SK-N-SH (cell line): ENCODE results near the gene NEMP2.

ENCODE experiments used
- CTCF ChIP-seq: fragments of 200-600 bp; sonication (generic); IDR thresholded peaks from 2 replicates; pipeline ENCODE4 v1.6.1; 2017; ENCODE audit warnings: antibody characterized with exemption, mild to moderate bottlenecking, moderate library complexity
- IRF3 ChIP-seq: fragments of 150-350 bp; IDR thresholded peaks from 2 replicates; pipeline ENCODE4 v1.6.1; 2016; ENCODE audit warnings: mild to moderate bottlenecking, low read depth, low read length
- TAF1 ChIP-seq: IDR thresholded peaks from 2 replicates; pipeline ENCODE4 v1.6.1; 2012; ENCODE audit warnings: low read depth, mild to moderate bottlenecking, low read length, moderate library complexity, borderline replicate concordance
- TF ChIP-seq, protein P1 (sequence below): IDR thresholded peaks from 2 replicates; pipeline ENCODE4 v1.4.0; 2012; ENCODE audit warnings: low read depth
- TF ChIP-seq, protein P2 (sequence below): IDR thresholded peaks from 2 replicates; pipeline ENCODE4 v1.6.1; 2012; ENCODE audit warnings: mild to moderate bottlenecking, low read depth, low read length, moderate library complexity

DNA sequence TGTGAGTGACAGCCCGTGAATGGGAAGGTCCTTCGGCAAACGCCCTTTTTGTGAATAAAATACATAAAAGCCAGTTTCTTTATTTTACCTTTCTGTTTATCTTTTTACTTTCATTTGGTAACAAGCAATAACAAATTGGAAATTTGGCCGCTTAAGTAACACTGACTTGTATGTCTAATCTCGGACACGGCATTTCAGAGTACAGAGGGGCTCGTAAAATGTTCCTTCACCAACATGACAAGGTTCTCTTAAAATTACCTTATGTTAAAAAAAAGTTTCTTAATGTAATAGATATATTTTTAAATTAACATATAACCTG is 558 bp upstream of the NEMP2 start:
- TF ChIP-seq TAF1 (no peak), CTCF (no peak), IRF3 (no peak)
- TF ChIP-seq, protein P1, sequence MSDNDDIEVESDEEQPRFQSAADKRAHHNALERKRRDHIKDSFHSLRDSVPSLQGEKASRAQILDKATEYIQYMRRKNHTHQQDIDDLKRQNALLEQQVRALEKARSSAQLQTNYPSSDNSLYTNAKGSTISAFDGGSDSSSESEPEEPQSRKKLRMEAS, result no peak
- TF ChIP-seq, protein P2, sequence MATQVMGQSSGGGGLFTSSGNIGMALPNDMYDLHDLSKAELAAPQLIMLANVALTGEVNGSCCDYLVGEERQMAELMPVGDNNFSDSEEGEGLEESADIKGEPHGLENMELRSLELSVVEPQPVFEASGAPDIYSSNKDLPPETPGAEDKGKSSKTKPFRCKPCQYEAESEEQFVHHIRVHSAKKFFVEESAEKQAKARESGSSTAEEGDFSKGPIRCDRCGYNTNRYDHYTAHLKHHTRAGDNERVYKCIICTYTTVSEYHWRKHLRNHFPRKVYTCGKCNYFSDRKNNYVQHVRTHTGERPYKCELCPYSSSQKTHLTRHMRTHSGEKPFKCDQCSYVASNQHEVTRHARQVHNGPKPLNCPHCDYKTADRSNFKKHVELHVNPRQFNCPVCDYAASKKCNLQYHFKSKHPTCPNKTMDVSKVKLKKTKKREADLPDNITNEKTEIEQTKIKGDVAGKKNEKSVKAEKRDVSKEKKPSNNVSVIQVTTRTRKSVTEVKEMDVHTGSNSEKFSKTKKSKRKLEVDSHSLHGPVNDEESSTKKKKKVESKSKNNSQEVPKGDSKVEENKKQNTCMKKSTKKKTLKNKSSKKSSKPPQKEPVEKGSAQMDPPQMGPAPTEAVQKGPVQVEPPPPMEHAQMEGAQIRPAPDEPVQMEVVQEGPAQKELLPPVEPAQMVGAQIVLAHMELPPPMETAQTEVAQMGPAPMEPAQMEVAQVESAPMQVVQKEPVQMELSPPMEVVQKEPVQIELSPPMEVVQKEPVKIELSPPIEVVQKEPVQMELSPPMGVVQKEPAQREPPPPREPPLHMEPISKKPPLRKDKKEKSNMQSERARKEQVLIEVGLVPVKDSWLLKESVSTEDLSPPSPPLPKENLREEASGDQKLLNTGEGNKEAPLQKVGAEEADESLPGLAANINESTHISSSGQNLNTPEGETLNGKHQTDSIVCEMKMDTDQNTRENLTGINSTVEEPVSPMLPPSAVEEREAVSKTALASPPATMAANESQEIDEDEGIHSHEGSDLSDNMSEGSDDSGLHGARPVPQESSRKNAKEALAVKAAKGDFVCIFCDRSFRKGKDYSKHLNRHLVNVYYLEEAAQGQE, result no peak
